GM19468 (cell line): ENCODE results near the gene SSB.
"Not testable (repeated sequence)": the region's sequence is repeated elsewhere in the genome, so short reads cannot be mapped to it uniquely, and the experiment has no call there.

Experiments
- ATAC-seq: cut with Tn5 transposase; IDR thresholded peaks from one replicate; pipeline ENCODE4 v1.9.1; 2021; ENCODE audit warnings: mild to moderate bottlenecking, moderate library complexity, moderate number of reproducible peaks; ENCODE audit not compliant: unreplicated experiment; ENCODE audit errors: extremely low read depth

The SSB gene

DNA sequence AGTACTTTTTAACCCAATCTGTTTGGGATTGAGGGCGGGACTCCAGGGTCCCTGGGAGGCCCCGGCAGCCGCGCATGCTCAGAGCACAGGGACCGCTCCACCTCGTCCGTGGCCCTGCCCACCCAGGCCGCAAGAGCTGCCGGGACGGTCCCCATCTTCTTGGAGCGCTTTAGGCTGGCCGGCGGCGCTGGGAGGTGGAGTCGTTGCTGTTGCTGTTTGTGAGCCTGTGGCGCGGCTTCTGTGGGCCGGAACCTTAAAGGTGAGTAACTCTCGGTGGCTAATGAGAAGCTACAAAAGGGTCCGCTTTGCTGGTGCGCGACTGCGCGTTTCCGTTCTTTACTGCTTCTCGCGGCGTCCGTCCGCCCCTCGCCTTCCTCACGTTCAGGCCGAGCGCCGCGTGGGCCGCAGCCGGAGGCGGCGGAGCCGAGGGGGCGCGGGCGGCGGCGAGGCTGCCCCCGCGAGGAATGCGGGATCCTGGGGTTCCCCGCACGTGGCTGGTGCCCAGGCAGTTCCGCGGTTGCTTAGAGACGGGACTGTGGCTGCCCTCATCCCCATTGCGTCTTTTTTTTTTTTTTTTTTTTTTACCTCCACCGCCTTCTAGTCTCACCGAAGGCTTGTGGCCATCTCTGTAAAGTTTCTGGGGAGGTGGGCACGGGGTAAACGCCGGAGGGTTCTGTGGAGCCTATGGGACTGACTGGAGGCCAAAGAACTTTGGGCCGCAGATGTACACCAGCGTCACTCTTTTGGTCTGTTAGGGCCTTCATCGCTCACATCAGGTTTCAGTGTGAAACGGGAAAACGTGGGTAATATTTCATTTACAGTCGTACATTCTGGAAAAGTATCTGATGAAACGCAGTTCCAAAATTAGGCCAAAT is at the start of gene SSB:
SSB (plus strand) TSS at position 154 of the 875 bp plus-strand sequence. CDS start 2,090 bp downstream, outside the sequence.
- peak; percentile 86 for ATAC-seq

DNA sequence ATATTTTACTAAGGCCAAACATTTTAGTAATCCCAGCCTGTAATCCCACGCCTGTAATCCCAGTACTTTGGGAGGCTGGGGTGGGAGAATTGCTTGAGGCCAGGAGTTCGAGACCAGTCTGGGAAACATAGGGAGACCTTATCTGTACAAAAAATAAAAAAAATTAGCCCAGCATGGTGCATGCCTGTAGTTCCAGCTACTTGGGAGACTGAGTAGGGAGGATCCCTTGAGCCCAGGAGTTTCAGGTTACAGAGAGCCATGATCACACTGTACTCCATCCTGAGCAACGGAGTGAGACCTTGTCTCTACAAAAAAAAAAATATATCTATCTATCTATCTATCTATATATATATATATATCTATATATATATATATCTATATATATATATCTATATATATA is 45.9 kb upstream of the SSB start:
- no peak for ATAC-seq

DNA sequence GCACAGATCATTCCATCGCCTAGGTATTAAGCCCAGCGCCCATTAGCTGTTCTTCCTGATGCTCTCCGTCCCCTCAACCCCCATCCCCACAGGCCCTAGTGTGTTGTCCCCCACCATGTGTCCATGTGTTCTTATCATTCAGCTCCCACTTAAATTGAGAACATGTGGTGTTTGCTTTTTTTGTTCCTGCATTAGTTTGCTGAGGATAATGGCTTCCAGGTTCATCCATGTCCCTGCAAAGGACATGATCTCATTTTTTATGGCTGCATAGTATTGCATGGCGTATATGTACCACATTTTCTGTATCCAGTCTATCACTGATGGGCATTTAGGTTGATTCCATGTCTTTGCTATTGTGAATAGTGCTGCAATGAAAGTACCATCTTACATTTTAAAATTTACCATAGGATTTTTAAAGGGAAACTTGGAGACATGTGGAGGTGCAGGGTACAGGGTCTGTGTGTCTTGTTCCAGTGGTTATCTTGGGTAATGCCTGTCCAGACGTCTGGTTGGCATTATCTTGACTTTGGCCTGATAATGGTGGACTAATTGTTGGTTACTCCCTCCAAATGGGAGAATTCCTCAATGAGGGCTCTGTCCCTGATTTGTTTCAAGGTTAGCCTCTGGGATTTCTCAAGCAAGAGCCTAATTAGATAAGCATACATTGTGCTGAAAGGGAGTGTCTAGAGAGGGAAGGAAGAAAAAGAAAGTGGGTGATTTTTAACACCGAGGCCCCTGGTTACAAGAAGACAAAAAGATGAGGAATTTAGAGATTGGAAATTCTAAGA is 43.4 kb upstream of the SSB start:
- no peak for ATAC-seq

DNA sequence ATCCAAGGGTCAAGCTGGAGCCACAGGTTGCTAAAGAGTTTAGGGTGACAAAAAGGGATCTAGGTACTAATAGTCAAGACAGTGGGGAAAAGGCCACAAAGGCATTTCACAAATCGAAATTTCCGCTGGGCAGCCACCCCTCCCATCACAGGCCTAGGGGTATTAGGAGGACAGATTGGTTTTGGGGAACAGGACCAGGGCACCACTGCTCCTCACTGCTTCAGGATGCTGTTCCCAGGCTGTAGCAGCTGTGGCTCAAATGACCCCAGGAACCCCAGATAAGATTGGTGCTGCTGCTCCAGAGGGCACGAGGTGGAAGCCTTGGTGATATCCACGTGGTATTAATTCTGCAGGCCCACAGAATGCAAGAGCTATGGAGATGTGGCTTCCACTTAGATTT is 42.3 kb upstream of the SSB start:
- ATAC-seq = no peak

DNA sequence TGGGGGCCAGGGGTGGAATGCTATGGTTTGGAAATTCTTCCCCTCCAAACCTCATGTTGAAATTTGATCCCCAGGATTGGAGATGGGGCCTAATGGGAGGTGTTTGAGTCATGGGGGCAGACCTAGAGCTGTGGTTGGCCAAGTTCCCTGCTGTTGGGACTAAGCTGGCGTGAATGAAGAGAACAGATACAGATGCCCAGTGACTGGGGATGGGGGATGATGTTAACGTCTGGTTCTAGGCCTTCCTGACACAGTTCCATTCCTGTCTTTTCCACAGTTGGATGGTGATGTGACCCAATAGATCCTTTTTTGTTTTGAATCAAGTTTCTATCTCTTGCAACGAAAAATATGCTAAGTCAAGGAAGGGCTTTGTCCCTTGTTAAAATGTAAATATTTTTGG is 41.3 kb upstream of the SSB start:
- ATAC-seq = no peak

DNA sequence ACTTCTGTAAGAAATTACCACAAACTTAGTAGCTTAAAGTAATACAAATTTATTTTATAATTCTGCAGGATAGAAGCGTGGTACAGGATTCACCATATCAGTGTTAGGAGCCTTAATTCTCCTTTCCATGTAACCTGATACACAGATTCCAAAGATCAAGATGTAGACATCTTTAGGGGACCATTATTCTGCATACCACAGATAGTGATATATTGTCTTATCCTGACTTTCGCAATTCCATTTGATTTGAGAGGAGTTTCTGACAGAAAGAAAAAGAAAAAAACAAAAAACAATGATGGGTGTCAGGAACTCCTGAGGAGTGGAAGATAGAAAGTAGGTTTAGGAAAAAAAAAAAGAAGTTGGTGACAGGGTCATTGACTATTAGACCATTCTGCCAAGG is 40.9 kb upstream of the SSB start:
- no peak for ATAC-seq

DNA sequence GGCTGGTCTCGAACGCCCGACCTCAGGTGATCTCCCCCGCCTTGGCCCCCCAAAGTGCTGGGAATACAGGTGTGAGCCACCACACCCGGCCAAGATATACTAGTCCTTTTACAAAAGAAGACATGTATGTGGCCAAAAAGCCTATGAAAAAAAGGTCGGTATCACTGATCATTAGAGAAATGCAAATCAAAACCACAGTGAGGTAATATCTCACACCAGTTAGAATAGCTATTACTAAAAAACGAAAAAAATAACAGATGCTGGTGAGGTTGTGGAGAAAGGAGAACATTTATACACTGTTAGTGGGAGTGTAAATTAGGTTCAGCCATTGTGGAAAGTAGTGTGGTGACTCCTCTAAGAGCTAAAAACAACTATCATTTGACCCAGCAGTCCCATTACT is 38.7 kb upstream of the SSB start:
- no peak for ATAC-seq

DNA sequence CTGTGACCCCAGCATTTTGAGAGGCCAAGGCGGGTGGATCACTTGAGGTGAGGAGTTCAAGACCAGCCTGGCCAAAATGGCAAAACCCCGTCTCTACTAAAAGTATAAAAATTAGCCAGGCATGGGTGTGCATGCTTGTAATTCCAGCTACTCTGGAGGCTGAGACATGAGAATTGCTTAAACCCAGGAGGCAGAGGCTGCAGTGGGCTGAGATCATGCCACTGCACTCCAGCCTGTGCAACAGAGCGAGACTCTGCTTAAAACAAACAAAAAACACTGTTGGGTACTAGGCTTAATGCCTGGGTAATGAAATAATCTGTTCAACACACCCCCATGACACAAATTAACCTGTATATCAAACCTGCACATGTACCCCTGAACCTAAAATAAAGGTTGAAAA is 37.9 kb upstream of the SSB start:
- ATAC-seq = not testable (repeated sequence)

DNA sequence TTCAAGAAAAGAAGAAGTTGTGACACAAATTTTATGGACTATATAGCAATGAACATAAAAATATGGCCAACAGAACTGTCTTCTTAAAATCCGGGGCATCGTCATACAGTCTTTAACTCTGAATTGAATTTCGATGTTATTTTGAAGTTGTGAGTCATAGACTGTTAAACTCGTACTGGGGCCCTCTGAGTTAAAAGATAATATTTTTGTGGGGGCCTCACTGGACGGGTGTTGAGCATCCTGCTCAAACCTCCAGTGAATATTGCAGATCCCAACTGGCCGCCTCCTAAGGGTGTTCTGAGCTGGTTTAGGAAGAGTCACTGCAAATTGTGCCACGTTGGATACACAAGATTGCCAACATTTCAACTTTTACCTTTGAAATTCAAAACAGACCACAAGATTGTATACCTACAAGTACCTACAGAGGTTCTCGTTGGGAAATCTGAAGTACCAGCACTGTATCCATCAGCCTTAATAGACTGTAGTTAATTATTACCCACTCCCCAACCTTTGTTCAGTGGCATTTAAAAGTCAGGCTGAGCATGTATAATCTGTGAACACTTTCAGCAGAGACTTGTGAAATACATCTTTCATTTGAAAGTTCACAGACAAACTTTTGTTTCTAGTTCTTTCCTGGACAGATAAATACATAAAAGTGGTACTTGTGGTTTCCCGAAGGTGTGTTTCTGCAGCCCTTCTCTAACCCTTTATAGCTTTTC is 37.3 kb upstream of the SSB start:
- ATAC-seq = no peak

DNA sequence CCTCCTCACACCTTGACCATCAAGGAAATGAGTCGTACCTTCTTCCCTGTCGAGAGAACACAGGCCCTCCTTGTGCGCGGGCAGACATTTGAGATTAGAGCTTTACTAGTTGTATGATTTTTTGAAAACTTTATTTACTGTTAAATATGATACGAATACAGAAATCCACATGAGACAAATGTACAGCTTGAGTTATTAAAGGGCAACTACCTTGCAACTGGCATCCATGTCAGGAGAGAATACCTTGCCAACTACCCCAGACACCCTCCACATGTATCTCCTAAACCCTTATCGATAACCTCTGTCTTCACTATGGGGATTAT is 36.7 kb upstream of the SSB start:
- ATAC-seq = no peak

DNA sequence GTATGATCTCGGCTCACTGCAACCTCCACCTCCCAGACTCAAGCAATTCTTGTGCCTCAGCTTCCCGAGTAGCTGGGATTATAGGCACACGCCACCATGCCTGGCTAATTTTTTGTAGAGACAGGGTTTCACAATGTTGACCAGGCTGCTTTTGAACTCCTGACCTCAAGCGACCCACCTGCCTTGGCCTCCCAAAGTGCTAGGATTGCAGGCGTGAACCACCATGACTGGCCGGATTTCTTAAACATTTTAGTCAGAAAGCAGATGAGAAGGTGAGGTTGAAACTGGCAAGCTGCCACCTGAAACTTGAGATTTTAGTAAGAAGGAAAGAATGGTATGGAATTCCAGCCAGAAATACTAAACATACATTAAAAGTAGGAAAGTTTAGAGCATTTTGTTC is 33.1 kb upstream of the SSB start:
- no peak for ATAC-seq

DNA sequence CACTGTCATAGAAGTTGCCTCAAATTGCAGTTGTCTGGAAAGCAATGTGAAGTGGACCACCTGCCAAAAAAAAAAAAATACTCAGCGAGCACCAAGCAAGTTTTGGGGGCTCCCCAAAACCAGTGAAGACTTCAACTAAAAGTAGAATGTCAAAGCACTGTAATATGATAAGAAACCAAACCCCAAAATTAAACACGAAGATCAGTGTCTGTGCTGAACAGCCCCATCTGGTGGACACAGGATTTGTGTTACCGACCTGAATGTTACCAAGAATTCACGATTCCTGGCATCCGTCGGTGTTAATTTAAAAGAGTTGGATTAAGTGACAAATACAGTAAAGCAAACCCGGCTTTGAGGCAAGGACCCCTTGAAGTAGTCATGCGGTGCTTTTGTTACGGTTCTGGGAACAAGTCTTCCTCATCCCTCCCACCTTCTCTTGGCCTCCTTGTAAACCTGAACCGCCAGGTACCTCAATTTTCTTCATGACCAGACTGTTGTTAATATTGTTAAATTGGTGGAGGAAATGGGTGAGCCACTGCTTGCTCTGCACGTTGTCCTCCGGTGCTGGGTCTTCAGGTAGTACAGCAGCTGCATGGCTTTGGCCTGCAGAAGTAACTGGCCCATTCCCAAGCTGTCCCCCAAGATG is 31.3 kb upstream of the SSB start:
- no peak for ATAC-seq

DNA sequence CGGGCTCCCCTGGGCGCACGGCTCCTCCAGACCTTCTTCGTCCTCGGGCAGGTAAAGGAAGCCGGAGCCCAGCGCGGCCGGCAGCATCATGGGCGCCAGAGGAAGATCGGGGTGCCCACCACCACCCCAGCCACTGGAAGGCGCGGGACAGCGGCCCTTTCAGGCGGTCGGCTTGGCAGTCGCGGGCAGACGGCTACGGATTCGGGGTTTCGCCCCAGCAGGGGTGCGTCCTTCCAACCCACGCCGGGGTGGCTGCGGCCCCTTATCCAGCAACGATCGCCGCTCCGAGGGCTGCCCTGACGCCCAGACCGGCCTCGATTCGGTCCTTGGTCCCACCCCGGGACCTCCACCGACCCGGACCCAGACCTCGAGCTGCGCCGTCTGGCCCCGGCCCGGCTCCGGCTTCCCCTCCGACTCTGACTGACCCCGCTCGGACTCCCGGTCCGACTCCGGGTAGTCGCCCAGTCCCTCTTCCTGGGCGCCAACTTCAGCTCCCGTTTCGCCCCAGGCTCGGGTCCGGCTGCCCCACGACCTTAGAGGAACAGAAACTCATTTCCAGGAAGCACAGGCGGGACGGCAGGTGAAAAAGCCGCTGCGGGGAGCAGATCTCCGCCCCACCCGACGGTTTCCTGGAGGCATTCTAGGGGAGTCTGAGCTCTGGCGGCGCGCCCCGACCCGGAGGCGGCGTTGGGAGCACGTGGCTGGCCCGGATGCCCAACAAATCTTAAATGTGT is 30.2 kb upstream of the SSB start:
- no peak for ATAC-seq

DNA sequence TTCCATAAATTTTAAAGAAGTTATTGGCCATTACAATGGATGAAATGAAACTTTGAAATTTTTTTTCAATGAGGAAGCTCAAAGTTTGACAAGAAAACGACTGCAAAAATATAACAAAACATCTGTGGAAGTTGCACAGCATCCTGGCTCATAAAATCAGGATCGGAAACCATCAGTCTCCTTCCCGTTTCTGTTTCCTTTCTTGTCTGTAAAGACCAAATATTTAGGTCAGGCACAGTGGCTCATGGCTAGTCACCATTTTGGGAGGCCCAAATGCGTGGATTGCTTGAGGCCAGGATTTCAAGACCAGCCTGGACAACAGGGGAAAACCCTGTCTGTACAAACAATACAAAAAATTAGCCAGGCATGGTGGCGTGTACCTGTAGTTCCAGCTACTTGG is 27.6 kb upstream of the SSB start:
- ATAC-seq = no peak

DNA sequence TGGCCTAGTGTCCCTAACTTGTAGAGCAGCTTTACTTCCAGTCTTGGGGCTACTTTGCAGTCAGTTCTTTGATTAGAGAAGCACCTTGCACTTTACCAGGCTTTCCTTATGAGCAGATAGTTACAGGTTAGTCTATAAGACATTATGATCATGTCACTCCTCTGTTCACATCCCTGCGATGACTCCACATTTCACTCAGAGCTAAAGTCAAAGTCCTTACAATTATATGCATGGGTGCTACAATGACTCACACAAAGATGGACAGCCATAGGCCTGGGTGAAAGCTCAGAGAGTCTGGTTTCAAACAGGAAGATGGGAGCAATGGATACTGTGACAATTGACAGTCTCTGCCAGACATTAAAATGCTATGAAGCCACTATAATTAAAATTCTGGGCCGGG is 27.1 kb upstream of the SSB start:
- no peak for ATAC-seq

DNA sequence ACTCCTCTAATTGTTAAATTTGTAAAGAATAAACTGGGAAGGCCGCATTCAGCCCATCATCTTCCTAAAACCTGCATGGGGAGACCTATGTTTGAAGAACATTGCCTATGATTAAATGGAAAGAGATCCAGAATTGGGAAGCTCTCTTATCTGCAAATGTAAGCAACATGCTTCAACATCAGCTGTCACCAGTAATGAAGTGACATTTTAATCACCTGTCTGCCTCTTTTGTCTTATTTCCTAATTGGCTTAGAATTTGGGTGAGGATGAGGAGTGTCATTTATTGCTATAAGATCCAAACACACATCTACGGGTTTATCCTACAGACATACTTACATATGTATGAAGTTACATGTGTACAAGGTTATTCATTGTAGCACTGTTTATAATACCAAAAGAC is 26.0 kb upstream of the SSB start:
- ATAC-seq = no peak

DNA sequence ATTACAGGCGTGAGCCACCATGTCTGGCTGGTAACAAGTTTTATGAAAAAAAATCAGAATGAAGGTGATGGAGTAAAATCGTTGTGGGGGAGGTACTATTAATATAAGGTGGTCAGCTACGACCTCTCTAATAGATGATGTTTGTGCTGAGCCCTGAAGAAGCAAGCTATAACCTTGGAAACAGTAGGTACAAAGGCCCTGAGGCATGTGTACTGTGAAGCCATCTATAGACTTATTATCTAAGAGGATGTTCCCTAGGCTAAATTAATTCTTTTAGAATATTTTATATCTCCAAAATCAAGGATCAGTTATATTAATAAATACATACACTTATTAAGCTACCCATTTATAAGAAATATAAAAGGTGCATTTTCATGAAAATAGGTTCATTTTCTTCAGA is 23.3 kb upstream of the SSB start:
- no peak for ATAC-seq

DNA sequence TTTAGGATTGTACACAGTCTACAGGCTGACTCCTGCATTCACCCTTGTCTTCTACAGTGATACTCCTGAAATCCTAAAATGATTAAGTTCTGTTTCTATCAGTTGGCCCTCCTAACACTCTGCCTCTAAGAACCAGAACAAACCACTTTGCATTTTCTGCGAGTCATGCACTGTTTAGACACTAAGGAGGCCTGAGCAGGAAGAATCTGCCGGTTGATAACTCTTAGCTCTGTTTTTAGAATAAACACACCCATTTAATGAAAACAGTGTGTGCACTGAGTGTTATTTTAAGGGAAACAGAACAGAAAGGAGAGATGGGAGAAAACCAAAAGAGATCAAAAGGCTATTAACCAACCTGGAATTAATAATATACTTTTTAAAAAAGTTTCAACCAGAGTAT is 22.9 kb upstream of the SSB start:
- ATAC-seq = no peak

DNA sequence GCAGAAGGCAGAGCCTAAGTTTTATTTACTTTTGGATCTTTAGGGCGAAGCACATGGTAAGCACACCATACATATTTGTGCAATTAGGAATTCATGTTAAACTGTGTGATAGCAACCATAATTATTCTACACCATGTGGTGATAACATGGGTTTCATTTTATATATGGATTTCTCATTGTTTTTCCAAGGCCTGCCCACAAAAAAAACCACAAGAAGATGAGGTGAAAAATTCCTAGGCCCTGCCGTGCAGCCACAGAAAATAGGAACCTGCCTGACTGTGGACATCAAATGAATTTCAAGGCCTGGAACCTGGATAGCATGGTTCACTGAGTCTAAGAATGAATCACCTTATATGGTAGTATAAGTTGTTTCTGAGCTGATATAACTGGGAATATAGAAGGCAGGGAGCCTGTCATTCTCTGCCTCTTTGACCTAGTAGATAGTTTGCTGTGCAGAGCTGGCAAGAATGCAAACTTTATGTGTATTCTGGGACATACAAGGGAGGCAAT is 22.4 kb upstream of the SSB start:
- ATAC-seq = no peak

DNA sequence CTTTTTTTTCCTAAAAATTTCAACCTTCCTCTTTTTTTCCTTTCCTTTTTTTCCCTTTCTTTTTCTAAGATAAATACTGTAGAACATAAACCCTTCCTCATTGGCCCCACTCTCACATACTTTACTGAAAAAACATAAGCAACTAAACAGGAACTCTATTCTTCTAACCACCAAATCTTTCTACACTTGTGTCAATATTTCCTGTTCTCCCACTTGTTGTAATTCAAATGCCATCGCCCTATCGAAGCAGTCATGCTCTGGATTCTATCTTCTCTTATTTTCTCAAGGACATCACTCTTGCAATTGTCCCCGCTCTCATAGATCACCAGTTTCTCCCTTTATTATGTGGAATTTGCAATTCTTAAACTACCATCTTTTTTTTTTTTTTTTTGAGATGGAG is 20.2 kb upstream of the SSB start:
- no peak for ATAC-seq
